GM21528 (cell line): ENCODE data around the gene CCDC60.

ENCODE experiments used
- ATAC-seq: cut with Tn5 transposase; IDR thresholded peaks from one replicate; pipeline ENCODE4 v1.9.1; 2021; ENCODE audit warnings: mild to moderate bottlenecking, moderate library complexity; ENCODE audit not compliant: unreplicated experiment, low FRiP score

Gene CCDC60

GRCh38 chr12:119491814-119492213 lies 157.3 kb downstream of the CCDC60 start:
- ATAC-seq = no peak

GRCh38 chr12:119500209-119500608 lies 165.7 kb downstream of the CCDC60 start:
- ATAC-seq = no peak

- no peak for ATAC-seq
Measured at GRCh38 chr12:119501052-119501451, 166.5 kb downstream of the CCDC60 start.

- ATAC-seq = no peak
Measured at GRCh38 chr12:119505001-119505400, 170.5 kb downstream of the CCDC60 start.

- no peak for ATAC-seq
Measured at GRCh38 chr12:119512772-119513497, 178.4 kb downstream of the CCDC60 start.

- ATAC-seq = no peak
Measured at GRCh38 chr12:119528241-119528640, 193.7 kb downstream of the CCDC60 start.

- no peak for ATAC-seq
Measured at GRCh38 chr12:119540476-119540875, 205.9 kb downstream of the CCDC60 start.

GRCh38 chr12:119544765-119545625 lies 210.5 kb downstream of the CCDC60 start:
- ATAC-seq = peak; percentile 63

GRCh38 chr12:119546340-119546739 lies 211.8 kb downstream of the CCDC60 start:
- no peak for ATAC-seq

- ATAC-seq = no peak
Measured at GRCh38 chr12:119547001-119547400, 212.5 kb downstream of the CCDC60 start.

- ATAC-seq = no peak
Measured at GRCh38 chr12:119556854-119557253, 222.3 kb downstream of the CCDC60 start.

- ATAC-seq = no peak
Measured at GRCh38 chr12:119565404-119565803, 230.9 kb downstream of the CCDC60 start.

GRCh38 chr12:119570771-119571170 lies 236.2 kb downstream of the CCDC60 start:
- ATAC-seq = no peak

GRCh38 chr12:119573086-119573485 lies 238.6 kb downstream of the CCDC60 start:
- ATAC-seq = no peak

GRCh38 chr12:119574255-119574654 lies 239.7 kb downstream of the CCDC60 start:
- no peak for ATAC-seq

- ATAC-seq = no peak
Measured at GRCh38 chr12:119576118-119576810, 241.7 kb downstream of the CCDC60 start.

- no peak for ATAC-seq
Measured at GRCh38 chr12:119576915-119577314, 242.4 kb downstream of the CCDC60 start.

GRCh38 chr12:119578112-119578511 lies 243.6 kb downstream of the CCDC60 start:
- no peak for ATAC-seq

- no peak for ATAC-seq
Measured at GRCh38 chr12:119589097-119589496, 254.6 kb downstream of the CCDC60 start.

- ATAC-seq = no peak
Measured at GRCh38 chr12:119589634-119590033, 255.1 kb downstream of the CCDC60 start.
